A549 (cell line): ENCODE results near the gene RINL.

Source experiments
- HDAC2 ChIP-seq: fragments of 200-600 bp; sonication (generic); IDR thresholded peaks from 2 replicates; pipeline ENCODE4 v1.6.1; 2016
- KDM1A ChIP-seq: fragments of 200-600 bp; sonication (generic); IDR thresholded peaks from 2 replicates; pipeline ENCODE4 v1.6.1; 2016; ENCODE audit warnings: low read depth, mild to moderate bottlenecking
- MAX ChIP-seq: IDR thresholded peaks from 2 replicates; pipeline ENCODE4 v1.6.1; 2012
- POLR2A ChIP-seq: IDR thresholded peaks from 2 replicates; pipeline ENCODE4 v1.6.1; 2012; ENCODE audit warnings: mild to moderate bottlenecking, low read length

GRCh38 chr19:38833092-38833425 is 45.0 kb downstream of the RINL start:
- TF ChIP-seq MAX (no peak), HDAC2 (no peak), POLR2A (no peak), KDM1A (no peak)
